Measurements from ENCODE around the gene LTBP3.

LTBP3 gene

GRCh38 chr11:65503368-65503948, 54.7 kb downstream of the LTBP3 start:
- Histone ChIP-seq H3K9me3 (ENCODE audit: control insufficient read depth, low read length) (no peaks in the 10 kb centered on the region), H3K79me2 (peaks cover 67% of the 10 kb centered on the region), H3K4me1 (peaks cover 7% of the 10 kb centered on the region), H3K27me3 (ENCODE audit: control insufficient read depth, insufficient read depth, low read length) (no peaks in the 10 kb centered on the region), H3K4me2 (ENCODE audit: low read length) (peak overlapping the region; percentile 95), H3K4me3 (ENCODE audit: low read depth, low read length) (peak overlapping the region; percentile 100), H3K36me3 (ENCODE audit: control insufficient read depth, insufficient read depth, low read length) (peaks cover 46% of the 10 kb centered on the region), H3K9ac (peak overlapping the region; percentile 99), H2AFZ (no peak overlapping the region), H3K27ac (peak overlapping the region; percentile 100)
- no peak for TF ChIP-seq CTCF (IDR thresholded peaks at IDR 0.05)

DNA sequence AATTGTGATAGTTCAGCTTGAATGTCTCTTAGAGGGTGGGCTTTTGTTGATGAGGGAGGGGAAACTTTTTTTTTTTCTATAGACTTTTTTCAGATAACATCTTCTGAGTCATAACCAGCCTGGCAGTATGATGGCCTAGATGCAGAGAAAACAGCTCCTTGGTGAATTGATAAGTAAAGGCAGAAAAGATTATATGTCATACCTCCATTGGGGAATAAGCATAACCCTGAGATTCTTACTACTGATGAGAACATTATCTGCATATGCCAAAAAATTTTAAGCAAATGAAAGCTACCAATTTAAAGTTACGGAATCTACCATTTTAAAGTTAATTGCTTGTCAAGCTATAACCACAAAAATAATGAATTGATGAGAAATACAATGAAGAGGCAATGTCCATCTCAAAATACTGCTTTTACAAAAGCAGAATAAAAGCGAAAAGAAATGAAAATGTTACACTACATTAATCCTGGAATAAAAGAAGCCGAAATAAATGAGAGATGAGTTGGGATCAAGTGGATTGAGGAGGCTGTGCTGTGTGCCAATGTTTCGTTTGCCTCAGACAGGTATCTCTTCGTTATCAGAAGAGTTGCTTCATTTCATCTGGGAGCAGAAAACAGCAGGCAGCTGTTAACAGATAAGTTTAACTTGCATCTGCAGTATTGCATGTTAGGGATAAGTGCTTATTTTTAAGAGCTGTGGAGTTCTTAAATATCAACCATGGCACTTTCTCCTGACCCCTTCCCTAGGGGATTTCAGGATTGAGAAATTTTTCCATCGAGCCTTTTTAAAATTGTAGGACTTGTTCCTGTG, 55.4 kb downstream of the LTBP3 start:
- H3K79me2 ChIP-seq = peaks cover 71% of the 10 kb centered on the region
- no peaks in the 10 kb centered on the region for H3K9me3 ChIP-seq (ENCODE audit: control insufficient read depth, low read length)
- H3K4me1 ChIP-seq = peaks cover 7% of the 10 kb centered on the region
- H3K9ac ChIP-seq = peak overlapping the region; percentile 99
- H3K4me3 ChIP-seq (ENCODE audit: low read depth, low read length) = peak overlapping the region; percentile 100
- H3K27ac ChIP-seq = peak overlapping the region; percentile 100
- no peak for TF ChIP-seq CTCF (IDR thresholded peaks at IDR 0.05)
- no peak overlapping the region for H2AFZ ChIP-seq
- peaks cover 46% of the 10 kb centered on the region for H3K36me3 ChIP-seq (ENCODE audit: control insufficient read depth, insufficient read depth, low read length)
- H3K27me3 ChIP-seq (ENCODE audit: control insufficient read depth, insufficient read depth, low read length) = no peaks in the 10 kb centered on the region
- peak overlapping the region; percentile 95 for H3K4me2 ChIP-seq (ENCODE audit: low read length)

- peak overlapping the region; percentile 95 for H3K4me2 ChIP-seq (ENCODE audit: low read length)
- H3K9me3 ChIP-seq (ENCODE audit: control insufficient read depth, low read length) = no peaks in the 10 kb centered on the region
- peaks cover 7% of the 10 kb centered on the region for H3K4me1 ChIP-seq
- H3K79me2 ChIP-seq = peaks cover 71% of the 10 kb centered on the region
- H3K36me3 ChIP-seq (ENCODE audit: control insufficient read depth, insufficient read depth, low read length) = peaks cover 46% of the 10 kb centered on the region
- H3K9ac ChIP-seq = peak overlapping the region; percentile 99
- no peak for TF ChIP-seq CTCF (IDR thresholded peaks at IDR 0.05)
- peak overlapping the region; percentile 100 for H3K27ac ChIP-seq
- no peak overlapping the region for H2AFZ ChIP-seq
- no peaks in the 10 kb centered on the region for H3K27me3 ChIP-seq (ENCODE audit: control insufficient read depth, insufficient read depth, low read length)
- peak overlapping the region; percentile 100 for H3K4me3 ChIP-seq (ENCODE audit: low read depth, low read length)
These were observed 55.9 kb downstream of the LTBP3 start for GRCh38 chr11:65502274-65502554.

- Histone ChIP-seq H3K27me3 (ENCODE audit: control insufficient read depth, insufficient read depth, low read length) (no peaks in the 10 kb centered on the region), H3K9me3 (ENCODE audit: control insufficient read depth, low read length) (no peaks in the 10 kb centered on the region), H3K9ac (peak overlapping the region; percentile 99), H3K4me3 (ENCODE audit: low read depth, low read length) (peak overlapping the region; percentile 100), H2AFZ (no peak overlapping the region), H3K79me2 (peaks cover 71% of the 10 kb centered on the region), H3K4me2 (ENCODE audit: low read length) (peak overlapping the region; percentile 95), H3K36me3 (ENCODE audit: control insufficient read depth, insufficient read depth, low read length) (peaks cover 46% of the 10 kb centered on the region), H3K4me1 (peaks cover 9% of the 10 kb centered on the region), H3K27ac (peak overlapping the region; percentile 100)
- TF ChIP-seq CTCF (IDR thresholded peaks at IDR 0.05) = no peak
These were observed 56.5 kb downstream of the LTBP3 start for GRCh38 chr11:65501472-65502273.

Measured in parathyroid adenoma (tissue), 2 donors.